GM18508 (cell line): ENCODE data around the gene MAP2K1.
A peak's percentile ranks its signal among the peaks of the same experiment; 100 is the strongest.

Experiments used
- ATAC-seq: cut with Tn5 transposase; IDR thresholded peaks from one replicate; pipeline ENCODE4 v1.9.1; 2021; ENCODE audit warnings: moderate number of reproducible peaks; ENCODE audit not compliant: insufficient read depth, unreplicated experiment

The MAP2K1 gene

DNA sequence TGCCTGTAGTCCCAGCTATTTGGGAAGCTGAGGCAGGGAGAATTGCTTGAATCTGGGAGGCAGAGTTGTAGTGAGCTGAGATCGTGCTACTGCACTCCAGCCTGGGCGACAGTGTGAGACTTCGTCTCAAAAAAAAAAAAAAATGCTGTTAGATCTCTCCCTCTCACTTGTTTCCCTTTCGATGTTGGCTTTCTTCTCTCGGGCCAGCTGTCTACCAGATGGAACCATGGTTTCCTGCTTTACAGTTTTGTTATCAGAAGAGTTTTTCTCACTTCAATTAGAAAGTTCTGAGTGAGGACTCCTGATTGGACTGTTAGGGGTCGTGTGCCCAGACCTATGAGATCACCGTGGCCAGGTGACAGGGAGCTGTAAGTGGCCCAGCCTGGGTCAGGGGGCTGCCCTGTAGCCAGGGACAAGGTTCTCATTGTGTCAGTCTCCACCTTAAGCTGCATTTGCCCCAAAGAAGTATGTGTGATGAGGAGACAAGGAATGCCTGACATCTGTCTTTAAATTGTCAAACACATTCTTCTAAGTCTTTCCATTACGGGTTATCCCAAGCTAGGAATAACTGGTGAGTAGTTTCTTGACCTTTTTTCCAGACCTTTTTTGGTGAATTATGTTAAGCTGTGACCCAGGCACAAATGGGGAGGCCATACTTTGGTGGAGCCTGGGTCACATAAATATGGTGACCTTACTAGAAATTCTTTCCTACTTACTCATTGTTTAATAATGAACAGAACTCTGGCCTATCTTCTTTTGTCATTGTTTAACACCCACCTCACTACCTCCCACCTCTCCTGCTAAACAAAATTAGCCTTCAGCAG, 85.7 kb downstream of the MAP2K1 start:
- ATAC-seq = peak; percentile 73

GRCh38 chr15:66474135-66474534, 87.4 kb downstream of the MAP2K1 start:
- no peak for ATAC-seq

GRCh38 chr15:66474963-66475362, 88.3 kb downstream of the MAP2K1 start:
- ATAC-seq = no peak

DNA sequence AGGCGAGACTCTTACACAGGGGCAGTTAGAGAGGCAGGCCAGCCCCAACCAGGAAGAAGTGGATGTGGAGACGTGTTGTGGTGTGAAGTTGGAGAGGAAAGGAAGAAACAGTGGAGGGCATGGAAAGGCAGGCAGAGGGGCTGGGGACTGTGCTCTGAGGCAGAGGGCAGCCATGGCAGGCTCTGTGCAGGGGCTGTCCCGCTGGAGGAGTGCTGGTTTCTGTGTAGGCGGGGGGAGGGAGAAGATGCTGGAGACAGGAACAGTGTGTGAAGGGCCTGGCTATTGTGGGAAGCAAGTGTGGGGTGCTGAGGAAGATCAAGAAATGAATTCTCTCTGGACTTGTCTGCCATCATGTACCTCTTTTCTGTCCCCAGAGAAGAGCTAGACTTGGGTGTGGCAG, 89.8 kb downstream of the MAP2K1 start:
- ATAC-seq = no peak

DNA sequence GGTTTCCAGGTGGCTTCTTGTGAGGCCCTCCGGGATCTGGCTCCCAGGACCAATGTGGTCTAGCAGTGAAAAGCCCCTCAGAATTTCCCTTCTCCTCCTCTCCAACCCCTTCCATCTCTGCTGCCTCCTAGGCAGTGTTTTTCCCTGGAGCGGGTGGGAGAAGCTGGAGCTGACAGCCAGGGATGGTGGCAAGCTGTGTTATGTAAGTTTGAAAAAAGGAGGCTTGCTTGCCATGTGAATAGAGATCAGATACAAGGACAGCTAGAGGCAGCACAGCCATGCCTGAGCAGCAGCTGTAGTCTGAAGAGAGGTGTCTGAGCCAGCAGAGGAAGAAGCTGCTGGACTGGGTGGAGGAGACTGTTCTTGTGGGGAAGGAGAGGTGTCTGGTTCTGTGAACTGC, 90.3 kb downstream of the MAP2K1 start:
- no peak for ATAC-seq

DNA sequence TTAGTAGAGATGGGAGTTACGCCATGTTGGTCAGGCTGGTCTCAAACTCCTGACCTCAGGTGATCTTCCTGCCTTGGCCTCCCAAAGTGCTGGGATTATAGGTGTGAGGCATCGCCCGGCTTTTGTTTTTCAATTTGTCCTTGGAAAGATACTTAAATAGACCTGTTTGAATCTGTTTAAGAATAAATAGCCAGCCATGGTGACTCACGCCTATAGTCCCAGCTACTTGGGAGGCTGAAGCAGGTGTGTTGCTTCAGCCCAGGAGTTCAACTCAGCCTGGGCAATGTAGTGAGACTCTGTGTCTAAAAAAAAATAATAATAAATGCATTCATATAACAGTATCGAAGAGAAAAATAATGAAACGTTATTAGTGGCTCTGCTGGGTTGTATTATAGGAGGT, 93.6 kb downstream of the MAP2K1 start:
- ATAC-seq = no peak

GRCh38 chr15:66481107-66481856, 94.6 kb downstream of the MAP2K1 start:
- ATAC-seq = no peak

DNA sequence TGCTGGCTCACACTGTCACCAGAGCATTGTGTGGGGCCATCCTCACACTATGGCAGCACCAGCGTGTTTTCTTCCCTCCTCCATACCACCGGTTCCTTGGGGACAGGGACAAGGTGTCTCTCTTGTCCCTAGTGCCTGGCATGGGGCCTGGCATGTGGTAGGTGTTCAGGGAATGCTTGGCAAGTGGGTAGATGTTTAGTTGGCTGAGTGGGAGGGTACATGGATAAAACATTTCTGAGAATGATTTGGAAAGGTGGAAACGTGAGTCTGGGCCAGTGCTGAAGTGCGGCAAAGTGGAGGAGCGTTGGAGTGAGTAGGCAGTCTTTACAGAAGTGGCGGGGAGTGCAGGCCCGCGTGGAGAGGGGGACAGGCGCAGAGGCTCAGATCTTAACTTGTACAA, 95.8 kb downstream of the MAP2K1 start:
- ATAC-seq = no peak

GRCh38 chr15:66483131-66483566, 96.4 kb downstream of the MAP2K1 start:
- no peak for ATAC-seq

- no peak for ATAC-seq
These were observed 97.9 kb downstream of the MAP2K1 start for GRCh38 chr15:66484539-66485112.

GRCh38 chr15:66486887-66487286, 100.2 kb downstream of the MAP2K1 start:
- no peak for ATAC-seq

- no peak for ATAC-seq
These were observed 101.8 kb downstream of the MAP2K1 start for GRCh38 chr15:66488525-66488924.

GRCh38 chr15:66489179-66489791, 102.6 kb downstream of the MAP2K1 start:
- ATAC-seq = no peak

DNA sequence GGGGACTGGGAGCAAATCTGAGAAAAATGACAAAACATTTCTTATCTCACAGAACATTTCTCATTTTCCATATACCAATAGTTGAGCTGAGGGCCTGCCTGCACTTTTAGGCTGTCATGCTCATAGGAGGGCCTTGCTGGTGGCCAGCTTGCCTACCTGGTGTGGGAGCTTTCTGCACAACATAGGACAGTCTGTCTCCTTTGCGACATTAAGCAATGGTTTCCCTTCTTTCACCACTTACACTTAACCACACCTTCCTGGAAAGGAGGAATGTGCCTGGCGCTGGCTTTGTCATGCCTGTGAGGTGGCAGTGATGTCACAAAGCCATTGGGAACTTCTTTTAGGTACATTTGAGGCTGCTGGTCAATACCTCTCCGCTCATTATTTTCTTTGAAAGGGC, 105.1 kb downstream of the MAP2K1 start:
- no peak for ATAC-seq

- ATAC-seq = no peak
These were observed 107.5 kb downstream of the MAP2K1 start for GRCh38 chr15:66494262-66494661.

GRCh38 chr15:66496951-66497501, 110.3 kb downstream of the MAP2K1 start:
- no peak for ATAC-seq

GRCh38 chr15:66497502-66498455, 111.1 kb downstream of the MAP2K1 start, which contains the start of gene SNAPC5:
Gene SNAPC5 (minus strand): TSS chr15:66497762. CDS start chr15:66497731, 31 bp downstream.
- peak; percentile 63 for ATAC-seq

- no peak for ATAC-seq
These were observed 112.0 kb downstream of the MAP2K1 start for GRCh38 chr15:66498501-66499386.
